MM.1S (cell line): ENCODE results near the gene OR1L8.

Experiments
- DNase-seq: peaks from one replicate; pipeline ENCODE4 v3.0.0-alpha.2; 2015
- H2AFZ ChIP-seq: fragments of 300-600 bp; sonication (generic); 2 replicates; pipeline ENCODE4 v1.6.0; 2016; ENCODE audit warnings: antibody characterized with exemption, low read length
- H3F3A ChIP-seq: fragments of 300-600 bp; sonication (generic); 2 replicates; pipeline ENCODE4 v1.6.1; 2016; ENCODE audit warnings: mild to moderate bottlenecking, antibody characterized with exemption, low read length, moderate library complexity, mixed read lengths; ENCODE audit not compliant: insufficient read depth
- H3K27ac ChIP-seq: fragments of 300-600 bp; sonication (generic); 2 replicates; pipeline ENCODE4 v1.5.1; 2016; ENCODE audit warnings: mild to moderate bottlenecking, low read length
- H3K27me3 ChIP-seq: fragments of 300-600 bp; sonication (generic); replicated peaks from 2 replicates; pipeline ENCODE4 v1.6.0; 2016; ENCODE audit warnings: low read length; ENCODE audit not compliant: insufficient read depth
- H3K36me3 ChIP-seq: fragments of 300-600 bp; sonication (generic); replicated peaks from 2 replicates; pipeline ENCODE4 v1.6.1; 2016; ENCODE audit warnings: mild to moderate bottlenecking, low read length, mixed read lengths; ENCODE audit not compliant: insufficient read depth
- H3K4me1 ChIP-seq: fragments of 300-600 bp; sonication (generic); 2 replicates; pipeline ENCODE4 v1.6.1; 2016; ENCODE audit warnings: low read length, mixed read lengths
- H3K4me2 ChIP-seq: fragments of 300-600 bp; sonication (generic); 2 replicates; pipeline ENCODE4 v1.6.0; 2016; ENCODE audit warnings: low read depth, low read length
- H3K4me3 ChIP-seq: fragments of 300-600 bp; sonication (generic); 2 replicates; pipeline ENCODE4 v1.5.1; 2016; ENCODE audit warnings: low read length, mixed read lengths
- H3K79me2 ChIP-seq: fragments of 300-600 bp; sonication (generic); 2 replicates; pipeline ENCODE4 v1.6.1; 2016; ENCODE audit warnings: mixed run types, low read length, mixed read lengths
- H3K9ac ChIP-seq: fragments of 300-600 bp; sonication (generic); 2 replicates; pipeline ENCODE4 v1.6.1; 2016; ENCODE audit warnings: low read length, mixed read lengths
- H3K9me2 ChIP-seq: fragments of 300-600 bp; sonication (generic); replicated peaks from 2 replicates; pipeline ENCODE4 v1.6.1; 2016; ENCODE audit warnings: mild to moderate bottlenecking, low read length, mixed read lengths; ENCODE audit not compliant: insufficient read depth
- H3K9me3 ChIP-seq: fragments of 300-600 bp; sonication (generic); replicated peaks from 2 replicates; pipeline ENCODE4 v1.6.1; 2016; ENCODE audit warnings: mild to moderate bottlenecking, low read length, mixed read lengths; ENCODE audit not compliant: insufficient read depth
- H4K20me1 ChIP-seq: fragments of 300-600 bp; sonication (generic); 2 replicates; pipeline ENCODE4 v1.6.1; 2016; ENCODE audit warnings: mild to moderate bottlenecking, low read length, moderate library complexity, mixed read lengths; ENCODE audit not compliant: insufficient read depth
- EZH2 ChIP-seq: fragments of 300-600 bp; sonication (generic); optimal IDR thresholded peaks from 2 replicates; pipeline ENCODE3; 2017; ENCODE audit warnings: low read depth, mild to moderate bottlenecking, antibody characterized with exemption, low read length, mixed read lengths
- EZH2phosphoT487 ChIP-seq: fragments of 300-600 bp; sonication (generic); IDR thresholded peaks from 2 replicates; pipeline ENCODE4 v1.6.1; 2018; ENCODE audit warnings: antibody characterized with exemption, low read length
- TF ChIP-seq, protein P1 (sequence below): fragments of 300-600 bp; sonication (generic); IDR thresholded peaks from 2 replicates; pipeline ENCODE4 v1.5.1; 2016; ENCODE audit warnings: antibody characterized with exemption, low read length, mixed read lengths

OR1L8 gene

DNA sequence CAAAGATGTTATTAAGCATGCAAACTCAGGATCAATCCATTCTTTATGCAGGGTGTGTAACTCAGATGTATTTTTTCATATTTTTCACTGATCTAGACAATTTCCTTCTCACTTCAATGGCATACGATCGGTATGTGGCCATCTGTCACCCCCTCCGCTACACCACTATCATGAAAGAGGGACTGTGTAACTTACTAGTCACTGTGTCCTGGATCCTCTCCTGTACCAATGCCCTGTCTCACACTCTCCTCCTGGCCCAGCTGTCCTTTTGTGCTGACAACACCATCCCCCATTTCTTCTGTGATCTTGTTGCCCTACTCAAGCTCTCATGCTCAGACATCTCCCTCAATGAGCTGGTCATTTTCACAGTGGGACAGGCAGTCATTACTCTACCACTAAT, 63.8 kb downstream of the OR1L8 start:
- no peak overlapping the region for H3K27ac ChIP-seq
- no peaks in the 10 kb centered on the region for H3K27me3 ChIP-seq
- no peak overlapping the region for H2AFZ ChIP-seq
- H3K9me2 ChIP-seq: no peaks in the 10 kb centered on the region
- H3K4me2 ChIP-seq: no peak overlapping the region
- no peak overlapping the region for H3K4me3 ChIP-seq
- H3K36me3 ChIP-seq: no peaks in the 10 kb centered on the region
- H3F3A ChIP-seq: no peaks in the 10 kb centered on the region
- TF ChIP-seq, protein P1, sequence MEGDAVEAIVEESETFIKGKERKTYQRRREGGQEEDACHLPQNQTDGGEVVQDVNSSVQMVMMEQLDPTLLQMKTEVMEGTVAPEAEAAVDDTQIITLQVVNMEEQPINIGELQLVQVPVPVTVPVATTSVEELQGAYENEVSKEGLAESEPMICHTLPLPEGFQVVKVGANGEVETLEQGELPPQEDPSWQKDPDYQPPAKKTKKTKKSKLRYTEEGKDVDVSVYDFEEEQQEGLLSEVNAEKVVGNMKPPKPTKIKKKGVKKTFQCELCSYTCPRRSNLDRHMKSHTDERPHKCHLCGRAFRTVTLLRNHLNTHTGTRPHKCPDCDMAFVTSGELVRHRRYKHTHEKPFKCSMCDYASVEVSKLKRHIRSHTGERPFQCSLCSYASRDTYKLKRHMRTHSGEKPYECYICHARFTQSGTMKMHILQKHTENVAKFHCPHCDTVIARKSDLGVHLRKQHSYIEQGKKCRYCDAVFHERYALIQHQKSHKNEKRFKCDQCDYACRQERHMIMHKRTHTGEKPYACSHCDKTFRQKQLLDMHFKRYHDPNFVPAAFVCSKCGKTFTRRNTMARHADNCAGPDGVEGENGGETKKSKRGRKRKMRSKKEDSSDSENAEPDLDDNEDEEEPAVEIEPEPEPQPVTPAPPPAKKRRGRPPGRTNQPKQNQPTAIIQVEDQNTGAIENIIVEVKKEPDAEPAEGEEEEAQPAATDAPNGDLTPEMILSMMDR: no peak
- no peak for TF ChIP-seq EZH2phosphoT487
- no peak for TF ChIP-seq EZH2
- H3K4me1 ChIP-seq: no peaks in the 10 kb centered on the region
- no peaks in the 10 kb centered on the region for H3K79me2 ChIP-seq
- no peak for DNase-seq
- H3K9me3 ChIP-seq: no peaks in the 10 kb centered on the region
- no peaks in the 10 kb centered on the region for H4K20me1 ChIP-seq
- H3K9ac ChIP-seq: no peak overlapping the region

DNA sequence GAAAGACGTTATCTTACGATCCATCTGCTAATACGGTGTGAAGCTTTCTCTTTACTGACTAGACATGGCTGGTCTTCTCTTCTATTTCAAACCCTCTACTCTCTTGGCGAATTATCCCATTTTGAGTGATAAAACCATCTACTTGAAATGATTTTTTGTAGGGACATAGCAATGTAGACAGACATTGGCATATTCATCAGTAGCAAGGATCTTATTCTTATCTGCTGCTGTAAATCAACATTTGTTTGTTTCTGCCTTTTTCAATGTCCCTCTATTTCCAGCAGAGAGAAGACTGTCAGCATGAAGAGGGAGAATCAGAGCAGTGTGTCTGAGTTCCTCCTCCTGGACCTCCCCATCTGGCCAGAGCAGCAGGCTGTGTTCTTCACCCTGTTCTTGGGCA, 64.3 kb downstream of the OR1L8 start, which contains the start of gene OR1J4:
Gene OR1J4, plus strand, starts transcription at position 301 of the 400 bp plus-strand sequence. Its CDS starts 0 bp downstream, at position 301.
- Histone ChIP-seq H4K20me1 (no peaks in the 10 kb centered on the region), H3K9me3 (no peaks in the 10 kb centered on the region), H2AFZ (no peak within 1 kb of the TSS), H3F3A (no peaks in the 10 kb centered on the region), H3K27ac (no peak within 1 kb of the TSS), H3K9ac (no peak within 1 kb of the TSS), H3K79me2 (no peaks in the 10 kb centered on the region), H3K4me2 (no peak within 1 kb of the TSS), H3K36me3 (no peaks in the 10 kb centered on the region), H3K4me1 (no peaks in the 10 kb centered on the region), H3K27me3 (no peaks in the 10 kb centered on the region), H3K4me3 (no peak within 1 kb of the TSS), H3K9me2 (no peaks in the 10 kb centered on the region)
- TF ChIP-seq EZH2 (no peak), EZH2phosphoT487 (no peak)
- TF ChIP-seq, protein P1: no peak
- no peak for DNase-seq

DNA sequence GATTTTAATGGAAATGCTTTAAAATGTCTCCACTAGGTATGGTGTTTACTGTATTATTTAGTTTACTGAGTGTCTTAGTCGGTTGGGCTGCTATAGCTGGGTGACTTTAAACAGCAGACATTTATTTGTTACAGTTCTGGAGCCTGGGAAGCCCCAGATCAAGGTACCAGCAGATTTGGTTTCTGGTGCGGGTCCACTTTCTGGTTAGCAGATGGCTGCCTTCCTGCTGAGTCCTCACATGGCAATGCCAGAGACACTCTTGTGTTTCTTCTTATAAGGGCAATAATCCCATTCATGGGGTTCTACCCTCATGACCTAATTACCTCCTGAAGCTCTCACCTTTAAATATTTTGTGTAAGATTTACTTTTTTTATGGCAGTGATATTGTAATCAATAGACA, 65.0 kb downstream of the OR1L8 start:
- Histone ChIP-seq H3K4me3 (no peak overlapping the region), H3K9me2 (no peaks in the 10 kb centered on the region), H3K4me1 (no peaks in the 10 kb centered on the region), H3K9me3 (no peaks in the 10 kb centered on the region), H3K79me2 (no peaks in the 10 kb centered on the region), H3K36me3 (no peaks in the 10 kb centered on the region), H4K20me1 (no peaks in the 10 kb centered on the region), H3F3A (no peaks in the 10 kb centered on the region), H3K9ac (no peak overlapping the region), H3K27me3 (no peaks in the 10 kb centered on the region), H2AFZ (no peak overlapping the region), H3K27ac (no peak overlapping the region), H3K4me2 (no peak overlapping the region)
- TF ChIP-seq EZH2 (no peak), EZH2phosphoT487 (no peak)
- TF ChIP-seq, protein P1: no peak
- no peak for DNase-seq
